GM23338 (cell line): ENCODE measurements around the gene PIM3. TPM values are rescaled to one million over a fixed set of nuclear protein-coding genes. Genes with fewer than 3 reads are reported as not detected.
A peak's percentile ranks its signal among the peaks of the same experiment; 100 is the strongest.

Source experiments
- ATAC-seq: fragments of 200-7000 bp; cut with Tn5 transposase; 3 replicates; pipeline ENCODE4 v1.9.1; 2020
- DNase-seq: peaks from one replicate; pipeline ENCODE4 v3.0.0-alpha.2; 2015; ENCODE audit warnings: low spot score
- H2AFZ ChIP-seq: fragments of 200-600 bp; sonication (generic); 2 replicates; pipeline ENCODE4 v1.8.0; 2016; ENCODE audit warnings: antibody characterized with exemption, mild to moderate bottlenecking, moderate library complexity
- H3F3A ChIP-seq: fragments of 200-600 bp; sonication (generic); replicated peaks from 2 replicates; pipeline ENCODE4 v1.8.0; 2017; ENCODE audit warnings: antibody characterized with exemption, mixed run types, low read depth
- H3K27ac ChIP-seq: fragments of 200-600 bp; sonication (generic); 2 replicates; pipeline ENCODE4 v1.6.1; 2016; ENCODE audit warnings: low read depth
- H3K27me3 ChIP-seq: fragments of 200-600 bp; sonication (generic); 2 replicates; pipeline ENCODE4 v1.8.0; 2016; ENCODE audit warnings: mild to moderate bottlenecking, mixed run types, moderate library complexity; ENCODE audit not compliant: insufficient read depth
- H3K36me3 ChIP-seq: fragments of 200-600 bp; sonication (generic); 2 replicates; pipeline ENCODE4 v1.8.0; 2016; ENCODE audit warnings: mild to moderate bottlenecking; ENCODE audit not compliant: insufficient read depth
- H3K4me1 ChIP-seq: fragments of 200-600 bp; sonication (generic); 2 replicates; pipeline ENCODE4 v1.8.0; 2016; ENCODE audit warnings: mild to moderate bottlenecking, moderate library complexity; ENCODE audit not compliant: insufficient read depth
- H3K4me2 ChIP-seq: fragments of 200-600 bp; sonication (generic); 2 replicates; pipeline ENCODE4 v1.7.1; 2017; ENCODE audit warnings: mixed run types
- H3K4me3 ChIP-seq: fragments of 200-600 bp; sonication (generic); 2 replicates; pipeline ENCODE4 v1.6.1; 2016; ENCODE audit warnings: mixed run types
- H3K79me2 ChIP-seq: fragments of 200-600 bp; sonication (generic); replicated peaks from 2 replicates; pipeline ENCODE4 v1.8.0; 2017; ENCODE audit warnings: mild to moderate bottlenecking; ENCODE audit not compliant: insufficient read depth
- H3K9me2 ChIP-seq: fragments of 200-600 bp; sonication (generic); 2 replicates; pipeline ENCODE4 v1.8.0; 2017; ENCODE audit not compliant: insufficient read depth
- H4K20me1 ChIP-seq: fragments of 200-600 bp; sonication (generic); replicated peaks from 2 replicates; pipeline ENCODE4 v1.8.0; 2017; ENCODE audit warnings: mild to moderate bottlenecking; ENCODE audit not compliant: insufficient read depth
- H3K27ac Mint-ChIP-seq: 2 replicates; pipeline ENCODE4 v1.8.0; 2020; ENCODE audit warnings: inconsistent platforms, mild to moderate bottlenecking, moderate library complexity, mixed read lengths
- H3K27me3 Mint-ChIP-seq: 3 replicates; pipeline ENCODE4 v1.8.0; 2022; ENCODE audit warnings: low read depth, mild to moderate bottlenecking, moderate library complexity, mixed read lengths, inconsistent platforms; ENCODE audit not compliant: insufficient read depth, poor library complexity
- H3K36me3 Mint-ChIP-seq: 3 replicates; pipeline ENCODE4 v1.8.0; 2021; ENCODE audit warnings: low read depth, mild to moderate bottlenecking, inconsistent platforms, moderate library complexity, mixed read lengths
- H3K4me1 Mint-ChIP-seq: 3 replicates; pipeline ENCODE4 v1.8.0; 2020; ENCODE audit warnings: mild to moderate bottlenecking, inconsistent platforms, mixed read lengths
- H3K4me3 Mint-ChIP-seq: 3 replicates; pipeline ENCODE4 v1.8.0; 2021; ENCODE audit warnings: moderate library complexity, mild to moderate bottlenecking, inconsistent platforms, mixed read lengths
- H3K9me3 Mint-ChIP-seq: 3 replicates; pipeline ENCODE4 v1.8.0; 2020; ENCODE audit warnings: moderate library complexity, mild to moderate bottlenecking, inconsistent platforms, mixed read lengths
- CREB1 ChIP-seq: fragments of 250-450 bp; sonication (Bioruptor Pico); IDR thresholded peaks from 2 replicates; pipeline ENCODE4 v1.5.0; 2020; ENCODE audit warnings: low read depth, mild to moderate bottlenecking, moderate library complexity
- EZH2 ChIP-seq: fragments of 200-600 bp; sonication (generic); IDR thresholded peaks from one replicate; pipeline ENCODE4 v1.8.0; 2017; ENCODE audit warnings: antibody characterized with exemption, mild to moderate bottlenecking, low read depth; ENCODE audit not compliant: unreplicated experiment
- NANOG ChIP-seq: IDR thresholded peaks from 2 replicates; pipeline ENCODE4 v1.6.1; 2016; ENCODE audit warnings: antibody characterized with exemption, borderline replicate concordance
- POLR2AphosphoS5 ChIP-seq: IDR thresholded peaks from 2 replicates; pipeline ENCODE4 v1.6.1; 2016; ENCODE audit warnings: antibody characterized with exemption, low read depth
- STAT1 ChIP-seq: IDR thresholded peaks from one replicate; pipeline ENCODE4 v1.6.1; 2016; ENCODE audit warnings: antibody characterized with exemption; ENCODE audit not compliant: unreplicated experiment
- ZNF114 ChIP-seq: fragments of 250-450 bp; sonication (Bioruptor Pico); IDR thresholded peaks from 2 replicates; pipeline ENCODE4 v1.5.0; 2020; ENCODE audit warnings: mild to moderate bottlenecking, moderate library complexity
- ZNF331 ChIP-seq: fragments of 250-450 bp; sonication (Bioruptor Pico); IDR thresholded peaks from 2 replicates; pipeline ENCODE4 v1.5.0; 2020; ENCODE audit warnings: low read depth, mild to moderate bottlenecking, moderate library complexity
- polyA plus RNA-seq: library from polyadenylated mRNA; unstranded; fragments of >200 nt; fragmentation: Nextera tagmentation; extraction: Ambion mirVana; gene quantifications from 2 replicates; pipeline ENCODE4 v1.2.1, GENCODE V29; 2016
- total RNA-seq: library from RNA; depleted of rRNA; stranded (reverse); fragments of >200 nt; shearing (Covaris generic); gene quantifications from 2 replicates; pipeline ENCODE4 v1.2.3, GENCODE V29; 2014
- TF ChIP-seq, protein P1 (sequence below), 2 experiments: fragments of 200-600 bp in 1 of 2; sonication (generic) in 1 of 2; conservative IDR thresholded peaks; 2 replicates each; pipeline versions ENCODE4 v1.5.1 to v1.6.1; 2016 to 2017; ENCODE audit warnings: antibody characterized with exemption in 2 of 2, low read depth in 2 of 2, mild to moderate bottlenecking in 2 of 2, moderate library complexity in 1 of 2
- TF ChIP-seq, protein P2 (sequence below): IDR thresholded peaks from 2 replicates; pipeline ENCODE4 v1.6.1; 2016; ENCODE audit warnings: antibody characterized with exemption
- TF ChIP-seq, protein P3 (sequence below): IDR thresholded peaks from one replicate; pipeline ENCODE4 v1.6.1; 2018; ENCODE audit warnings: antibody characterized with exemption; ENCODE audit not compliant: unreplicated experiment

Gene PIM3
- total and polyA plus RNA-seq, 2 experiments from 2014 or later, result 17.7 to 37.3 TPM

DNA sequence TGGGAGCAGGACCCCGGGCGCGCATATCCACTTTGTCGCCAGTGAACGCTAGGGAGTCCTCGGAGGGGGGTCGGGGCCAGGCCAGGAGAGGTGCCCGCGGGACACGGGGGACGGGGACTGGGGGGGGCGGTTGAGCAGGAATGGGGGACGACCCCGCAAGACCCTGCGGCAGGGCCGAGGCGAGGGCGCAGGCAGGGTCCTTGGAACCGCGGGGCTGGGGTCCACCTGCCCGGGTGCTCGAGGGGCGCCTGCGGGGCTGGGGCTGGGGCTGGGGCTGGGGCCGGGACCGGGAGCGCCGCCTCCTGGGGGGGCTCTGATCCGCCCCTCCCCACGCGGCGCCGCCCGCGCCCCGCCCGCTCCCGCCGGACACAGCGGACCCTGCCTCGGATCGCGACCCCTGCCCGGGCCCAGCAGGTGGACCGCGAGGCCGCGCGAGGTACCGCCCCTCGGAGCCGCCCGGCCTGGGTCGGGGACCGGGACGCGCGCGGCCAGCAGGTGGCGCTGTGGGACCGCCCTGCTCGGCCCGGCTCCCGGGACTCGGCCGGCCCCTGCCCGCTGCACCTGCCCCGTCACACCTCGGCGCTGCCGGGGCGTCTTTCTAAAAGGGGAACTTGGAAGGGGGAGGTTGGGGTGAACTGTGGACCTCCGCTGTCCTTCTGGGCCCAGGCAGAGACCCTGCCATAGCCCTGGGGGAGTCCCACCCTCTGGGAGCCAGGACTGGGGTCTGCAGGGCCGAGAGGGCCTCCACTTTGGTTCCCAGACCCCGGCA is 31.2 kb upstream of the PIM3 start:
- TF ChIP-seq, protein P1, sequence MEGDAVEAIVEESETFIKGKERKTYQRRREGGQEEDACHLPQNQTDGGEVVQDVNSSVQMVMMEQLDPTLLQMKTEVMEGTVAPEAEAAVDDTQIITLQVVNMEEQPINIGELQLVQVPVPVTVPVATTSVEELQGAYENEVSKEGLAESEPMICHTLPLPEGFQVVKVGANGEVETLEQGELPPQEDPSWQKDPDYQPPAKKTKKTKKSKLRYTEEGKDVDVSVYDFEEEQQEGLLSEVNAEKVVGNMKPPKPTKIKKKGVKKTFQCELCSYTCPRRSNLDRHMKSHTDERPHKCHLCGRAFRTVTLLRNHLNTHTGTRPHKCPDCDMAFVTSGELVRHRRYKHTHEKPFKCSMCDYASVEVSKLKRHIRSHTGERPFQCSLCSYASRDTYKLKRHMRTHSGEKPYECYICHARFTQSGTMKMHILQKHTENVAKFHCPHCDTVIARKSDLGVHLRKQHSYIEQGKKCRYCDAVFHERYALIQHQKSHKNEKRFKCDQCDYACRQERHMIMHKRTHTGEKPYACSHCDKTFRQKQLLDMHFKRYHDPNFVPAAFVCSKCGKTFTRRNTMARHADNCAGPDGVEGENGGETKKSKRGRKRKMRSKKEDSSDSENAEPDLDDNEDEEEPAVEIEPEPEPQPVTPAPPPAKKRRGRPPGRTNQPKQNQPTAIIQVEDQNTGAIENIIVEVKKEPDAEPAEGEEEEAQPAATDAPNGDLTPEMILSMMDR (conservative IDR thresholded peaks at IDR 0.05; ENCODE audit: low read depth in 2 of 2), result peak; percentile 46 to 80
- TF ChIP-seq, protein P2, sequence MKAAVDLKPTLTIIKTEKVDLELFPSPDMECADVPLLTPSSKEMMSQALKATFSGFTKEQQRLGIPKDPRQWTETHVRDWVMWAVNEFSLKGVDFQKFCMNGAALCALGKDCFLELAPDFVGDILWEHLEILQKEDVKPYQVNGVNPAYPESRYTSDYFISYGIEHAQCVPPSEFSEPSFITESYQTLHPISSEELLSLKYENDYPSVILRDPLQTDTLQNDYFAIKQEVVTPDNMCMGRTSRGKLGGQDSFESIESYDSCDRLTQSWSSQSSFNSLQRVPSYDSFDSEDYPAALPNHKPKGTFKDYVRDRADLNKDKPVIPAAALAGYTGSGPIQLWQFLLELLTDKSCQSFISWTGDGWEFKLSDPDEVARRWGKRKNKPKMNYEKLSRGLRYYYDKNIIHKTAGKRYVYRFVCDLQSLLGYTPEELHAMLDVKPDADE, result no peak
- H3K27me3 ChIP-seq, result peaks cover 9% of the 10 kb centered on the region
- H3K4me2 ChIP-seq, result peak overlapping the region; percentile 66
- H3K27ac ChIP-seq, result no peak overlapping the region
- Mint-ChIP-seq H3K27me3 (peaks cover 21% of the 10 kb centered on the region), H3K4me1 (peaks cover 13% of the 10 kb centered on the region), H3K36me3 (peaks cover 2% of the 10 kb centered on the region; the same call in 1 of the 3 replicates), H3K27ac (no peak overlapping the region), H3K9me3 (no peaks in the 10 kb centered on the region), H3K4me3 (no peak overlapping the region)
- H3K4me3 ChIP-seq, result peak overlapping the region; percentile 41; the same call in 1 of the 2 replicates
- H3K9me2 ChIP-seq, result no peaks in the 10 kb centered on the region
- H3K4me1 ChIP-seq, result no peaks in the 10 kb centered on the region; the same call in 1 of the 2 replicates
- H4K20me1 ChIP-seq, result no peaks in the 10 kb centered on the region
- peak; percentile 85 for ATAC-seq
- H2AFZ ChIP-seq, result 0 out of 2 replicates have a peak overlapping the region, but pooled peaks have one; percentile 59
- no peaks in the 10 kb centered on the region for H3K36me3 ChIP-seq
- peak; percentile 81 for DNase-seq
- no peaks in the 10 kb centered on the region for H3K79me2 ChIP-seq
- H3F3A ChIP-seq, result no peaks in the 10 kb centered on the region; the same call in 1 of the 2 replicates

DNA sequence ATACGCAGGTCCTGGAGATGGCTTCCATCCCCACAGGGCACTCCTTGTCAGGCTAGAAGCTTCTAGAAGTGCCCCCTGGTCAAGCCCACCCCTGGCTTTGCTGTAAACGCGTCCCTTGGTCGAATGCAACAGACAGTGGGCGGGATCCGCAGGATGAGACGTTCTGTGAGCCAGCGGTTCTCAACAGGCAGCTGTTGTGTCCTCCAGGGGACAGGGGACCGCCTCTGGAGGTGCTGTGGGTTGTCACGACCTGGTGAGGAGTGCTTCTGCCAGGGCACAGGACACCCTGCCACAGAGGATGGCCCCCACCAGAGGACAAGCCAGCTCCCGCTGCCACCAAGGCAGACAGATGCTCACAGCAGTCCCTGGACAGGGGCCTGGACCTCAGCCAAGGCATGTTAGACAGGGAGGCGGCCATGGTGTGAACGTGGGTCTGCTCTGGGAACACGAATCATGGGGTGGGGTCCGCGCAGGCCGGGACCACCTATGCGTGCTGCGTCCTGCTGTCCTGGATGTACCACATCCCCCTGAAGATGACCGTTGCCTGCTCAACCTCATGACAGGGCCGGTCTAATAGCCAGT is 30.5 kb upstream of the PIM3 start:
- no peak overlapping the region for H3K4me3 Mint-ChIP-seq
- peak overlapping the region; percentile 41; the same call in 1 of the 2 replicates for H3K4me3 ChIP-seq
- no peak overlapping the region for H3K4me2 ChIP-seq
- no peaks in the 10 kb centered on the region for H4K20me1 ChIP-seq
- ATAC-seq, result no peak
- no peaks in the 10 kb centered on the region for H3K36me3 ChIP-seq
- H3K36me3 Mint-ChIP-seq, result peaks cover 2% of the 10 kb centered on the region; the same call in 1 of the 3 replicates
- no peaks in the 10 kb centered on the region for H3K9me2 ChIP-seq
- H3K4me1 Mint-ChIP-seq, result peaks cover 12% of the 10 kb centered on the region
- H3K9me3 Mint-ChIP-seq, result no peaks in the 10 kb centered on the region
- DNase-seq, result no peak
- no peaks in the 10 kb centered on the region; the same call in 1 of the 2 replicates for H3F3A ChIP-seq
- H3K79me2 ChIP-seq, result no peaks in the 10 kb centered on the region
- H2AFZ ChIP-seq, result 0 out of 2 replicates have a peak overlapping the region, but pooled peaks have one; percentile 59
- H3K27me3 Mint-ChIP-seq, result peaks cover 21% of the 10 kb centered on the region
- no peak overlapping the region for H3K27ac Mint-ChIP-seq
- peaks cover 9% of the 10 kb centered on the region for H3K27me3 ChIP-seq
- peaks cover 2% of the 10 kb centered on the region; the same call in 1 of the 2 replicates for H3K4me1 ChIP-seq
- no peak overlapping the region for H3K27ac ChIP-seq
- TF ChIP-seq CREB1 (CRISPR knock-in tag) (no peak), ZNF114 (CRISPR knock-in tag) (no peak), NANOG (no peak), EZH2 (no peak), POLR2AphosphoS5 (no peak), STAT1 (no peak), ZNF331 (no peak)
- TF ChIP-seq, protein P1 (conservative IDR thresholded peaks at IDR 0.05; ENCODE audit: low read depth in 2 of 2), result no peak
- TF ChIP-seq, protein P3, sequence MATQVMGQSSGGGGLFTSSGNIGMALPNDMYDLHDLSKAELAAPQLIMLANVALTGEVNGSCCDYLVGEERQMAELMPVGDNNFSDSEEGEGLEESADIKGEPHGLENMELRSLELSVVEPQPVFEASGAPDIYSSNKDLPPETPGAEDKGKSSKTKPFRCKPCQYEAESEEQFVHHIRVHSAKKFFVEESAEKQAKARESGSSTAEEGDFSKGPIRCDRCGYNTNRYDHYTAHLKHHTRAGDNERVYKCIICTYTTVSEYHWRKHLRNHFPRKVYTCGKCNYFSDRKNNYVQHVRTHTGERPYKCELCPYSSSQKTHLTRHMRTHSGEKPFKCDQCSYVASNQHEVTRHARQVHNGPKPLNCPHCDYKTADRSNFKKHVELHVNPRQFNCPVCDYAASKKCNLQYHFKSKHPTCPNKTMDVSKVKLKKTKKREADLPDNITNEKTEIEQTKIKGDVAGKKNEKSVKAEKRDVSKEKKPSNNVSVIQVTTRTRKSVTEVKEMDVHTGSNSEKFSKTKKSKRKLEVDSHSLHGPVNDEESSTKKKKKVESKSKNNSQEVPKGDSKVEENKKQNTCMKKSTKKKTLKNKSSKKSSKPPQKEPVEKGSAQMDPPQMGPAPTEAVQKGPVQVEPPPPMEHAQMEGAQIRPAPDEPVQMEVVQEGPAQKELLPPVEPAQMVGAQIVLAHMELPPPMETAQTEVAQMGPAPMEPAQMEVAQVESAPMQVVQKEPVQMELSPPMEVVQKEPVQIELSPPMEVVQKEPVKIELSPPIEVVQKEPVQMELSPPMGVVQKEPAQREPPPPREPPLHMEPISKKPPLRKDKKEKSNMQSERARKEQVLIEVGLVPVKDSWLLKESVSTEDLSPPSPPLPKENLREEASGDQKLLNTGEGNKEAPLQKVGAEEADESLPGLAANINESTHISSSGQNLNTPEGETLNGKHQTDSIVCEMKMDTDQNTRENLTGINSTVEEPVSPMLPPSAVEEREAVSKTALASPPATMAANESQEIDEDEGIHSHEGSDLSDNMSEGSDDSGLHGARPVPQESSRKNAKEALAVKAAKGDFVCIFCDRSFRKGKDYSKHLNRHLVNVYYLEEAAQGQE, result no peak
- TF ChIP-seq, protein P2, result no peak
